ENCODE results near the gene MAP3K19.
"Not testable (repeated sequence)": the region's sequence is repeated elsewhere in the genome, so short reads cannot be mapped to it uniquely, and the experiment has no call there.

Gene MAP3K19

GRCh38 chr2:135052042-135052876 is 5.0 kb upstream of the MAP3K19 start, which contains the start of gene RAB3GAP1:
Gene RAB3GAP1 (plus strand): TSS chr2:135052292. CDS start chr2:135052308, 16 bp downstream.
- peak; percentile 71 to 85 for DNase-seq (ENCODE audit: low read depth in 2 of 2, low spot score in 1 of 2)

GRCh38 chr2:135050684-135051083 is 3.4 kb upstream of the MAP3K19 start:
- DNase-seq (ENCODE audit: low read depth in 2 of 2, low spot score in 1 of 2): no peak

GRCh38 chr2:135050132-135050531 is 2.9 kb upstream of the MAP3K19 start:
- no peak for DNase-seq (ENCODE audit: low read depth in 2 of 2, low spot score in 1 of 2)

GRCh38 chr2:135048122-135048521 is 875 bp upstream of the MAP3K19 start:
- DNase-seq (ENCODE audit: low read depth in 2 of 2, low spot score in 1 of 2): no peak

GRCh38 chr2:135043345-135043744 is 3.9 kb downstream of the MAP3K19 start:
- DNase-seq (ENCODE audit: low read depth in 2 of 2, low spot score in 1 of 2): no peak

GRCh38 chr2:135037831-135038230 is 9.4 kb downstream of the MAP3K19 start:
- DNase-seq (ENCODE audit: low read depth in 2 of 2, low spot score in 1 of 2): no peak

- DNase-seq (ENCODE audit: low read depth in 2 of 2, low spot score in 1 of 2): not testable (repeated sequence)
Observed at GRCh38 chr2:135033216-135033615, 14.0 kb downstream of the MAP3K19 start.

GRCh38 chr2:135030826-135031225 is 16.4 kb downstream of the MAP3K19 start:
- DNase-seq (ENCODE audit: low read depth in 2 of 2, low spot score in 1 of 2): no peak

- DNase-seq (ENCODE audit: low read depth in 2 of 2, low spot score in 1 of 2): no peak
Observed at GRCh38 chr2:135029481-135030134, 17.6 kb downstream of the MAP3K19 start.

GRCh38 chr2:135023886-135024485 is 23.3 kb downstream of the MAP3K19 start:
- no peak for DNase-seq (ENCODE audit: low read depth in 2 of 2, low spot score in 1 of 2)

- DNase-seq (ENCODE audit: low read depth in 2 of 2, low spot score in 1 of 2): no peak
Observed at GRCh38 chr2:135022952-135023880, 24.0 kb downstream of the MAP3K19 start.

- DNase-seq (ENCODE audit: low read depth in 2 of 2, low spot score in 1 of 2): no peak
Observed at GRCh38 chr2:135021618-135022017, 25.6 kb downstream of the MAP3K19 start.

- DNase-seq (ENCODE audit: low read depth in 2 of 2, low spot score in 1 of 2): no peak
Observed at GRCh38 chr2:135011633-135012032, 35.6 kb downstream of the MAP3K19 start.

- no peak for DNase-seq (ENCODE audit: low read depth in 2 of 2, low spot score in 1 of 2)
Observed at GRCh38 chr2:135010200-135010942, 36.9 kb downstream of the MAP3K19 start.

- DNase-seq (ENCODE audit: low read depth in 2 of 2, low spot score in 1 of 2): no peak
Observed at GRCh38 chr2:135009339-135009738, 37.9 kb downstream of the MAP3K19 start.

GRCh38 chr2:135005753-135006152 is 41.5 kb downstream of the MAP3K19 start:
- no peak for DNase-seq (ENCODE audit: low read depth in 2 of 2, low spot score in 1 of 2)

GRCh38 chr2:135004005-135004746 is 43.1 kb downstream of the MAP3K19 start:
- peak; percentile 4 to 54 for DNase-seq (ENCODE audit: low read depth in 2 of 2, low spot score in 1 of 2)

- no peak for DNase-seq (ENCODE audit: low read depth in 2 of 2, low spot score in 1 of 2)
Observed at GRCh38 chr2:135002836-135003235, 44.4 kb downstream of the MAP3K19 start.

GRCh38 chr2:134999521-134999920 is 47.7 kb downstream of the MAP3K19 start:
- DNase-seq (ENCODE audit: low read depth in 2 of 2, low spot score in 1 of 2): no peak
